A549 (cell line): Measurements from ENCODE around the gene EEIG1.

ENCODE experiments used
- BHLHE40 ChIP-seq: IDR thresholded peaks from 2 replicates; pipeline ENCODE4 v1.6.1; 2012; ENCODE audit warnings: low read depth, low read length, inconsistent platforms
- CTCF ChIP-seq: fragments of >200 bp; sonication (Bioruptor Twin); formaldehyde crosslinking; IDR thresholded peaks from 3 replicates; pipeline ENCODE4 v1.5.1; 2016
- EP300 ChIP-seq, 2 experiments: fragments of >200 bp; sonication (Bioruptor Twin); formaldehyde crosslinking; IDR thresholded peaks; 2 replicates in 1 of 2; 3 replicates in 1 of 2; pipeline ENCODE4 v1.6.1; 2016 to 2017
- ESRRA ChIP-seq: fragments of 150-350 bp; IDR thresholded peaks from 2 replicates; pipeline ENCODE4 v1.6.1; 2014; ENCODE audit warnings: mild to moderate bottlenecking, low read length, borderline replicate concordance
- JUNB ChIP-seq: fragments of >200 bp; sonication (Bioruptor Twin); formaldehyde crosslinking; IDR thresholded peaks from 2 replicates; pipeline ENCODE4 v1.6.1; 2016
- MYC ChIP-seq: IDR thresholded peaks from 2 replicates; pipeline ENCODE4 v1.6.1; 2012; ENCODE audit warnings: mild to moderate bottlenecking, inconsistent platforms, low read length, improper control_type of control experiment, borderline replicate concordance
- SREBF2 ChIP-seq: fragments of 450-650 bp; IDR thresholded peaks from 2 replicates; pipeline ENCODE4 v1.6.1; 2014; ENCODE audit warnings: mild to moderate bottlenecking, moderate library complexity

- TF ChIP-seq CTCF, result no peak
- TF ChIP-seq JUNB, result no peak
- TF ChIP-seq BHLHE40, result no peak
- TF ChIP-seq SREBF2, result no peak
- no peak for TF ChIP-seq MYC
- TF ChIP-seq ESRRA, result no peak
- no peak for TF ChIP-seq EP300 (IDR thresholded peaks at IDR 0.05)
Observed at GRCh38 chr9:127980706-127981558, at the start of gene EEIG1.
